Skeletal muscle tissue (tissue), 4 donors: Measurements from ENCODE around the gene DOCK7. TPM values are rescaled to one million over a fixed set of nuclear protein-coding genes. Genes with fewer than 3 reads are reported as not detected.
"Not testable (repeated sequence)": the region's sequence is repeated elsewhere in the genome, so short reads cannot be mapped to it uniquely, and the experiment has no call there.

Experiments used
- H3K27ac ChIP-seq: one replicate; pipeline ENCODE4 v1.7.0; 2013; ENCODE audit warnings: mild to moderate bottlenecking, low read depth, low read length, inconsistent platforms
- H3K27me3 ChIP-seq, 3 donors: one replicate each; pipeline ENCODE4 v1.7.0; 2013; ENCODE audit warnings: low read length in 3 of 3; ENCODE audit not compliant: control insufficient read depth in 3 of 3, insufficient read depth in 3 of 3
- H3K36me3 ChIP-seq, 3 donors: one replicate each; pipeline ENCODE4 v1.7.0; 2013; ENCODE audit warnings: low read length in 3 of 3; ENCODE audit not compliant: control insufficient read depth in 3 of 3, insufficient read depth in 3 of 3
- H3K4me1 ChIP-seq, 3 donors: one replicate each; pipeline ENCODE4 v1.7.0; 2013; ENCODE audit warnings: low read length in 3 of 3, mild to moderate bottlenecking in 3 of 3; ENCODE audit not compliant: control insufficient read depth in 3 of 3, insufficient read depth in 3 of 3
- H3K4me3 ChIP-seq, 3 donors: one replicate each; pipeline ENCODE4 v1.7.0; 2013; ENCODE audit warnings: low read length in 3 of 3
- H3K9ac ChIP-seq, 3 donors: one replicate each; pipeline ENCODE4 v1.7.0; 2013; ENCODE audit warnings: low read length in 3 of 3, mild to moderate bottlenecking in 3 of 3, moderate library complexity in 2 of 3, low read depth in 1 of 3
- H3K9me3 ChIP-seq, 3 donors: one replicate each; pipeline ENCODE4 v1.7.0; 2013; ENCODE audit warnings: low read length in 3 of 3; ENCODE audit not compliant: control insufficient read depth in 3 of 3
- total RNA-seq: library from RNA; depleted of rRNA; stranded (reverse); fragments of >200 nt; gene quantifications from one replicate; pipeline ENCODE4 v1.2.3, GENCODE V29; 2014
- donor health status: Osteomylitis.

The DOCK7 gene
- total RNA-seq, 1 donor from 2014 or later = 68.4 TPM

GRCh38 chr1:62561306-62561705, 126.9 kb downstream of the DOCK7 start:
- no peaks in the 10 kb centered on the region for H3K27me3 ChIP-seq
- no peaks in the 10 kb centered on the region for H3K4me1 ChIP-seq
- no peaks in the 10 kb centered on the region for H3K9me3 ChIP-seq
- no peak overlapping the region for H3K4me3 ChIP-seq
- H3K9ac ChIP-seq = no peak overlapping the region
- no peak overlapping the region for H3K27ac ChIP-seq
- H3K36me3 ChIP-seq = peaks cover 0 to 3% (median 0%) of the 10 kb centered on the region in 3 donors

DNA sequence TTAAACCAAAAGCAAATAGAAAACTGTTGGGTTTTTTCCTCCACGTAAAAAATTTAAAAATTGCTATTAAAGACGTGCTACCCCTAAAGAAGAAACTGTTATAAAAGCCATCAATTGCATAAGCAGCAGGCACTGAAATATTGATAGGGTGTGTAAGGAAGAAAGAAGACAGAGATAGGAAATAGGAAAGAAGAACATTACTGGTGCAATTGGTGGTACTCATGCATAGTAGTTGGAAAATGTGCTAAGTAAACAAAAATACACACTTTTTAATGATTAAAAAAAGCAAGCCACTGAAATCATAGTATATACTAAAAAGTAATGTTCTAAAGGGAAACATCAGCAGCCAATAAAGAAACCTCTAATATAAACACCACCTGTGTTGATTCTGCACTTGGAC, 143.6 kb downstream of the DOCK7 start:
- Histone ChIP-seq H3K27ac (no peak overlapping the region), H3K36me3 (peaks cover 0 to 6% (median 3%) of the 10 kb centered on the region in 3 donors), H3K9ac (no peak overlapping the region), H3K4me3 (no peak overlapping the region), H3K27me3 (no peaks in the 10 kb centered on the region), H3K9me3 (no peaks in the 10 kb centered on the region), H3K4me1 (no peaks in the 10 kb centered on the region)

DNA sequence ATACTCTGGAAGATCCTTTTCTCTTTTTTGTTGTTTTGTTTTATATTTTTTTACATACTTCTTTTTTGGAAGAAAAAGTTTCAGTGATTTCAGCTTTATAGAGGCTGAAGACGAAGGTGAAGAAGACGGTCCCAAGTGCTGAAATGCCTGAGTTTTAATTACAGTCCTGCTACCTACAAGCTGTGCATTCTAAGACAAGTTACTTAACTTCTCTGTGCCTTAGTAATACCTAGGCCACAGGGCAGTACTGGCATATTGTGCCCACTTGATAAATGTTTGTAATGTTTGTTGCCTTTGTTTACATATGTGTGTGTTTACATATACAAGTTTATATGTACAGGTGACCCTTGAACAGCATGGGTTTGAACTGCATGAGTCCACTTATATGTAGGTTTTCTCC, 147.1 kb downstream of the DOCK7 start:
- Histone ChIP-seq H3K27ac (no peak overlapping the region), H3K27me3 (no peaks in the 10 kb centered on the region), H3K4me3 (no peak overlapping the region), H3K4me1 (no peaks in the 10 kb centered on the region), H3K9ac (no peak overlapping the region), H3K9me3 (no peaks in the 10 kb centered on the region), H3K36me3 (peaks cover 0 to 15% (median 6%) of the 10 kb centered on the region in 3 donors)

DNA sequence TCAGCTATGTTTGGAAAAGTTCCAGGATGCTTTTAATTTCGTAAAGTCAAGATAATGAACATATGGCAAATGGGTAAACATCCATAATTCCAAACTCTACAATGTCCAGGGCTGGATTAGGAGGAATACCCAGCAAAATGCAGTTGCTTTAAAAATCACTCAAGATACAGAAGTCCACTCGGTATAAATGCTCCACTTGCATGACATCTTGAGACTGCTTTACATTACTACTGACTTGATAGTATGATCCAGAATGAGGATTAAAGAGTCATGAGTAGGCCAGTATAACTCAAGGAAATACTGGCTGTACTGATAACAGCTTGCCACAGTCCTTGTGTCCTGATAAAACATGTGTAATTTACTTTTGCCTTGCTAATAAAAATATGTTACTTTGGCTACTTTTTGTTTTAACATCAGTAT, 149.1 kb downstream of the DOCK7 start:
- no peak overlapping the region for H3K4me3 ChIP-seq
- peaks cover 0 to 15% (median 6%) of the 10 kb centered on the region in 3 donors for H3K36me3 ChIP-seq
- no peaks in the 10 kb centered on the region for H3K9me3 ChIP-seq
- no peak overlapping the region for H3K27ac ChIP-seq
- H3K4me1 ChIP-seq = no peaks in the 10 kb centered on the region
- H3K9ac ChIP-seq = no peak overlapping the region
- no peaks in the 10 kb centered on the region for H3K27me3 ChIP-seq

DNA sequence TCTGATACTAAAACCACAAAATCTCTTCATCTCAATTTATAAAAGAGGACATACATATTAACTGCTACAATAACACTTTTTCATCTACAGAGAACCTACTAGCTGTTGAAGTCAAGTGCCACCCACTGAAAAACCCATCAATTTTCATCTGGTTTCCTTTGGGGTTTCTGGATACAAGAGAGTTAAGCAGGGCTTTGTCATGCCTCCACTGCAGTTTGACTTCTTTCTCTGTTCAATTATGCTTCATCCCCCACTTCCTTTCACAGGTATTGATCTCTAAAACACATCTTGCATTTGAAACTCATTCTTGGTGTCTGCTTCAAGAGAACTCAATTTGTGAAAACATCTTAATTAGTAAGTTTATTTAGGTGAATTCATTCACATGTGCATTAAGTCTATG, 151.3 kb downstream of the DOCK7 start:
- H3K27ac ChIP-seq = no peak overlapping the region
- H3K4me3 ChIP-seq = no peak overlapping the region
- H3K36me3 ChIP-seq = peaks cover 2 to 15% (median 8%) of the 10 kb centered on the region in 3 donors
- H3K27me3 ChIP-seq = no peaks in the 10 kb centered on the region
- no peaks in the 10 kb centered on the region for H3K4me1 ChIP-seq
- H3K9ac ChIP-seq = no peak overlapping the region
- H3K9me3 ChIP-seq = no peaks in the 10 kb centered on the region

GRCh38 chr1:62530516-62531154, 157.6 kb downstream of the DOCK7 start:
- Histone ChIP-seq H3K36me3 (peaks cover 2% of the 10 kb centered on the region in 3 donors), H3K4me3 (no peak overlapping the region)

GRCh38 chr1:62529227-62529626, 159.0 kb downstream of the DOCK7 start:
- Histone ChIP-seq H3K9ac (no peak overlapping the region), H3K4me1 (no peaks in the 10 kb centered on the region), H3K27ac (no peak overlapping the region), H3K9me3 (no peaks in the 10 kb centered on the region), H3K36me3 (peaks cover 2% of the 10 kb centered on the region in 3 donors), H3K27me3 (no peaks in the 10 kb centered on the region), H3K4me3 (no peak overlapping the region)

More at GRCh38 chr1:62530516-62531154, 157.6 kb downstream of the DOCK7 start:
- Histone ChIP-seq H3K9me3 (no peaks in the 10 kb centered on the region), H3K27ac (no peak overlapping the region), H3K4me1 (no peaks in the 10 kb centered on the region), H3K27me3 (no peaks in the 10 kb centered on the region), H3K9ac (no peak overlapping the region)

DNA sequence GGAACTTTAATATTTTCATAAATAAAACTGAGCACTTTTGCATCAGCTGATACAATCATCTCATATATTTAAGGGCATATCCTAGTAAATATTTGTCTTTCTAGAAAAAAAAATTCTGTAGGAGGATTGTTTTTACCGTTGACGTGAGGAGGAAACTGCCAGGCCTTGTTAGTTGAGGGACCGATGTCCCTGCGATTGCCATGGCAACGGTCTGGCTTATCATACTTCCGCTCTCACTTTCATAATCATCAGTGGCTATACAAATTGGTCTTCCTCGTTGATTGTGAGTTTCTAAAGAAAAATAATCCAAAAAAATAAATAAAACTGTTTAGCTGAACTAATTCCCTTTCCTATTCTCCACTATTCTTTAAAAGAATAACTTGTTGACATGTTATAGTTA, 160.2 kb downstream of the DOCK7 start:
- Histone ChIP-seq H3K4me1 (no peaks in the 10 kb centered on the region), H3K9ac (no peak overlapping the region), H3K9me3 (no peaks in the 10 kb centered on the region), H3K36me3 (peaks cover 2% of the 10 kb centered on the region in 3 donors), H3K27me3 (no peaks in the 10 kb centered on the region), H3K4me3 (no peak overlapping the region), H3K27ac (no peak overlapping the region)

DNA sequence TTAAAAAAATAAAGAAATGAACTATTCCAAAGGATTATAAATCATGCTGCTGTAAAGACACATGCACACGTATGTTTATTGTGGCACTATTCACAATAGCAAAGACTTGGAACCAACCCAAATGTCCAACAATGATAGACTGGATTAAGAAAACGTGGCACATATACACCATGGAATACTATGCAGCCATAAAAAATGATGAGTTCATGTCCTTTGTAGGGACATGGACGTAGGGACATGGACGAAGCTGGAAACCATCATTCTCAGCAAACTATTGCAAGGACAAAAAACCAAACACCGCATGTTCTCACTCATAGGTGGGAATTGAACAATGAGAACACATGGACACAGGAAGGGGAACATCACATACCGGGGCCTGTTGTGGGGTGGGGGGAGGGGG, 160.8 kb downstream of the DOCK7 start:
- H3K4me1 ChIP-seq, H3K9me3 ChIP-seq, H3K27me3 ChIP-seq, H3K9ac ChIP-seq, H3K4me3 ChIP-seq, H3K27ac ChIP-seq, H3K36me3 ChIP-seq: not testable (repeated sequence)

GRCh38 chr1:62523860-62524259, 164.3 kb downstream of the DOCK7 start:
- Histone ChIP-seq H3K4me3 (no peak overlapping the region), H3K27ac (no peak overlapping the region), H3K9me3 (peaks cover 0 to 2% (median 0%) of the 10 kb centered on the region in 3 donors), H3K27me3 (no peaks in the 10 kb centered on the region), H3K36me3 (no peaks in the 10 kb centered on the region), H3K9ac (no peak overlapping the region), H3K4me1 (no peaks in the 10 kb centered on the region)
